Suprapubic skin (tissue), 4 donors: Measurements from ENCODE around the gene NYAP2. TPM values are rescaled to one million over a fixed set of nuclear protein-coding genes. Genes with fewer than 3 reads are reported as not detected.

Experiments
- DNase-seq, 2 donors: peaks; one replicate each; pipeline ENCODE4 v3.0.0-alpha.2; 2019; ENCODE audit warnings: low spot score in 2 of 2
- H3K27ac ChIP-seq: fragments of 200-600 bp; sonication (generic); one replicate; pipeline ENCODE4 v1.5.1; 2019
- H3K27me3 ChIP-seq: fragments of 200-600 bp; sonication (generic); one replicate; pipeline ENCODE4 v1.5.1; 2019
- H3K36me3 ChIP-seq: fragments of 200-600 bp; sonication (generic); one replicate; pipeline ENCODE4 v1.5.1; 2019
- H3K4me1 ChIP-seq: fragments of 200-600 bp; sonication (generic); one replicate; pipeline ENCODE4 v1.5.1; 2019
- H3K4me3 ChIP-seq: fragments of 200-600 bp; sonication (generic); one replicate; pipeline ENCODE4 v1.5.1; 2019; ENCODE audit warnings: mild to moderate bottlenecking
- H3K9me3 ChIP-seq: fragments of 200-600 bp; sonication (generic); one replicate; pipeline ENCODE4 v1.5.1; 2019
- CTCF ChIP-seq, 2 donors: fragments of 200-600 bp in 1 of 2; fragments of 450-650 bp in 1 of 2; sonication (generic) in 1 of 2; IDR thresholded peaks; one replicate each; pipeline ENCODE4 v1.5.1; 2016 to 2019; ENCODE audit warnings: antibody characterized with exemption in 2 of 2, mild to moderate bottlenecking in 1 of 2, moderate library complexity in 1 of 2
- EP300 ChIP-seq: sonication (generic); formaldehyde crosslinking; IDR thresholded peaks from one replicate; pipeline ENCODE4 v1.6.1; 2017; ENCODE audit warnings: antibody characterized with exemption
- POLR2A ChIP-seq, 2 donors: fragments of 450-650 bp; IDR thresholded peaks; one replicate each; pipeline ENCODE4 v1.6.1; 2017; ENCODE audit warnings: antibody characterized with exemption in 2 of 2, mild to moderate bottlenecking in 2 of 2, moderate library complexity in 2 of 2
- POLR2AphosphoS5 ChIP-seq, 3 donors: sonication (generic); formaldehyde crosslinking; IDR thresholded peaks; one replicate each; pipeline ENCODE4 v1.6.1; 2017; ENCODE audit warnings: antibody characterized with exemption in 3 of 3
- WGBS: methylation state at CpG from one replicate; pipeline ENCODE4 v1.1.5; 2018; 5-methylcytosine and 5-hydroxymethylcytosine counted together
- total RNA-seq, 4 donors: library from RNA; depleted of rRNA; stranded (reverse); fragments of >200 nt; gene quantifications; one replicate each; pipeline ENCODE4 v1.1.0, GENCODE V29; 2016

The NYAP2 gene
- total RNA-seq, 4 donors from 2014 or later = 0.11 TPM; not detected in 3

GRCh38 chr2:225670111-225670974 is 270.8 kb downstream of the NYAP2 start:
- Histone ChIP-seq H3K27me3 (no peaks in the 10 kb centered on the region), H3K4me1 (no peaks in the 10 kb centered on the region), H3K9me3 (no peaks in the 10 kb centered on the region), H3K4me3 (no peak overlapping the region), H3K27ac (no peak overlapping the region), H3K36me3 (no peaks in the 10 kb centered on the region)
- WGBS = 49% methylated on average over 4 of the region's 4 CpGs
- TF ChIP-seq CTCF (IDR thresholded peaks at IDR 0.05) (peak in 1 of 2 donors; percentile 17), POLR2A (IDR thresholded peaks at IDR 0.05) (no peak), EP300 (no peak)
- DNase-seq = no peak

GRCh38 chr2:225678792-225679191 is 279.3 kb downstream of the NYAP2 start:
- Histone ChIP-seq H3K4me3 (no peak overlapping the region), H3K4me1 (no peaks in the 10 kb centered on the region), H3K27ac (no peak overlapping the region), H3K27me3 (no peaks in the 10 kb centered on the region), H3K36me3 (no peaks in the 10 kb centered on the region), H3K9me3 (no peaks in the 10 kb centered on the region)
- TF ChIP-seq CTCF (IDR thresholded peaks at IDR 0.05) = no peak
- no peak for TF ChIP-seq POLR2AphosphoS5 (IDR thresholded peaks at IDR 0.05)
- TF ChIP-seq POLR2A (IDR thresholded peaks at IDR 0.05) = no peak
- no peak for TF ChIP-seq EP300
- DNase-seq = no peak

- H3K9me3 ChIP-seq = no peaks in the 10 kb centered on the region
- no peak for TF ChIP-seq EP300
- TF ChIP-seq CTCF (IDR thresholded peaks at IDR 0.05) = no peak
- TF ChIP-seq POLR2A (IDR thresholded peaks at IDR 0.05) = no peak
- no peak for TF ChIP-seq POLR2AphosphoS5 (IDR thresholded peaks at IDR 0.05)
- H3K36me3 ChIP-seq = no peaks in the 10 kb centered on the region
- 88% methylated on average over 2 of the region's 2 CpGs for WGBS
- H3K27ac ChIP-seq = no peak overlapping the region
- no peak for DNase-seq
- no peaks in the 10 kb centered on the region for H3K4me1 ChIP-seq
- no peak overlapping the region for H3K4me3 ChIP-seq
- H3K27me3 ChIP-seq = no peaks in the 10 kb centered on the region
Measured at GRCh38 chr2:225683258-225683657, 283.7 kb downstream of the NYAP2 start.

- WGBS = 88% methylated on average over 1 of the region's 1 CpG
- no peaks in the 10 kb centered on the region for H3K27me3 ChIP-seq
- H3K4me1 ChIP-seq = no peaks in the 10 kb centered on the region
- no peak overlapping the region for H3K4me3 ChIP-seq
- DNase-seq = no peak
- H3K9me3 ChIP-seq = no peaks in the 10 kb centered on the region
- no peak overlapping the region for H3K27ac ChIP-seq
- TF ChIP-seq EP300 = no peak
- no peak for TF ChIP-seq CTCF (IDR thresholded peaks at IDR 0.05)
- TF ChIP-seq POLR2A (IDR thresholded peaks at IDR 0.05) = no peak
- TF ChIP-seq POLR2AphosphoS5 (IDR thresholded peaks at IDR 0.05) = no peak
- no peaks in the 10 kb centered on the region for H3K36me3 ChIP-seq
Measured at GRCh38 chr2:225690153-225690552, 290.6 kb downstream of the NYAP2 start.

GRCh38 chr2:225691711-225692110 is 292.2 kb downstream of the NYAP2 start:
- no peaks in the 10 kb centered on the region for H3K4me1 ChIP-seq

More at GRCh38 chr2:225691711-225692110, 292.2 kb downstream of the NYAP2 start:
- no peaks in the 10 kb centered on the region for H3K36me3 ChIP-seq
- 75% methylated on average over 3 of the region's 3 CpGs for WGBS
- H3K27ac ChIP-seq = no peak overlapping the region
- no peak for DNase-seq
- H3K4me3 ChIP-seq = no peak overlapping the region
- no peaks in the 10 kb centered on the region for H3K27me3 ChIP-seq
- no peak for TF ChIP-seq CTCF (IDR thresholded peaks at IDR 0.05)
- TF ChIP-seq POLR2A (IDR thresholded peaks at IDR 0.05) = no peak
- no peak for TF ChIP-seq POLR2AphosphoS5 (IDR thresholded peaks at IDR 0.05)
- TF ChIP-seq EP300 = no peak
- H3K9me3 ChIP-seq = no peaks in the 10 kb centered on the region
